ENCODE data around the gene CYB5R3.

The CYB5R3 gene

DNA sequence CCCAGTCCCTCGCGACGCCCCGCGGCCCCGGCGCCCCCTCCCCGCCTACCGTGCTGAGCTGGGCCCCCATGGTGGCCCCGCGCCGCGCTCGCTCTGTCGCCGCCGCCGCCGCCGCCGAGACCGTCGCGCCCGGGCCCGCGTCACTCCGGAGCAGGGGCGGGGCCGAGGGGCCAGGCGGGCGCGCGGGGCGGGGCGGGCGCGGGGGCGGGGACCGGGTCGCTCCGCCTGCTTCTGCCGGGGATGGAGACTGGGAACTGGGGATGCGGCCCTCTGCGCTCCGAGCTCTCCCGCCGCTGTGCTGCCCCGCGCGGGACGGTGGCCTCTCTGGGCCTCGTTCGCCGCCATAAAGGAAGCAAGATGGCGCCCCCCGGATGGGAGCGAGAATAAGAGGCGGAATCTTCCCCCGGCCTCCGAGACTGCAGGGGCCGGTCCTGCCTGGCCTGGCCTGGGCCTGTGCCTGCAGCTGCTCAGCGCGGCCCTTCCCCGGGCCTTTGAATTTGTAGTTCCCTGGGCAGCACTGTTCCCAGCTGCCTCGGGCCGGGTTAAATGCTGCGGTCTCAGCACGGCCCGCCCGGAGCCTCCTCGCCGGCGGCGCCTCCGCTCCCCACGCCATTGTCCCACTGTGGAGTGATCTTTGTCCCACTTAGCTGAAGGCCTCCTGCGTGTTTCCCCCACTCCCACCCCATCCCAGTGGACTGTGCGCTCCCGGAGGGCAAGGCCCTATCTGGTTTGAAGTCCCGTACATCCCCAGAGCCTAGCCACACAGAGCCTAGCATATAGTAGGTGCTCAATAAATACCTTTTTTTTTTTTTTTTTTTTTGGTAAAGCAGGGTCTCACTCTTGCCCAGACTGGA lies at the start of gene CYB5R3:
TSS of gene CYB5R3 (minus strand) at position 147 of the 854 bp plus-strand sequence. CDS start at position 70, 77 bp downstream.
- DNase-seq (ENCODE audit: low spot score) = peak; percentile 93

DNA sequence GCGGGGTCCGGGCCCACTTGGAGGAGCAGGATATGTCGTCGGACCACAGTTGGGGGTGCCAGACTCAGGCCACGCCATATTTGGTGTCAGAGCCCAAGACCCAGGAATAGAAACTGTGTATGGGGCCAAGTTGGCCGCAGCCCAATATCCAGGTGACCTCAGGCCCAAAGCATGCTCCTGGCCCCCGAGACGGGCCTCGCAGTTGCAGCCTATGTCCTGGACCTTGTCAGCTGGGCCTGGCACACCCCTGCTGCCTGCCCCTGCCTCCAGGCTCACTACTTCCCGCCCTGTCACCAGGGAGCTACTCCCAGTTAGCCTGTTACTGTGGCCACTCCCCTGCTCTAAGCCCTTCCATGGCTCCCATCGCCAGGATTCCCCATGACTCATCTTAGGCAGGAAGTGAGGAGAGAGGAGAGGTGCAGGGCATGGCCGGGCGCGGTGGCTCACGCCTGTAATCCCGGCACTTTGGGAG lies 48.4 kb upstream of the CYB5R3 start:
- no peak for DNase-seq (ENCODE audit: low spot score)

DNA sequence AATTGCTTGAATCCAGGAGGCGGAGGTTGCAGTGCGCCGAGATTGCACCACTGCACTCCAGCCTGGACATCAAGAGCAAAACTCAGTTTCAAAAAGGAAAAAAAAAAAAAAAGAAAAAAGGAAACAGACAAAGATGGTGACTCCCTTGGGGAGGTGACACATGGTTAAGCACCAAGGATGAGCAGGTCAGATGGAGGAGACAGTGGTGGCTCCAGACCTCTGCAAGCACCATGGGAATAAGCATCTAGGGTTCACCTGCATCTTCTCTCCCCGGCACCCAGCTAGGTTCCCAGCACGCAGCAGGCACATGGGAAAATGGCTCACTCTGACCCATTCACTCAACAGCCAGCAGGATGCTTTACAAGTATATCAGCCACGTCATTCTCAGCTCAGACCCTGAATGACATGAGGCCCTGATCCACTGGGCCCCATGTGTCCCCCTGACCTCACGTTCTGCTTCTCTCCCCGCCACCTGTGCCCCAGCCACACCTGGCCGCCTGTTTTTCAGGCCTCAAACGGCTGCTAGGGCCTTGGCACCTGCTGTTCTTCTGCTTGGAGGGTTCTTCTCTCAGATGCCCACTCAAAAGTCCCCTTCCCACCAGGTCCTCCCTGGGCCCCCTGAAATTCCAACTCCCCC lies 47.3 kb upstream of the CYB5R3 start:
- peak; percentile 52 for DNase-seq (ENCODE audit: low spot score)

DNA sequence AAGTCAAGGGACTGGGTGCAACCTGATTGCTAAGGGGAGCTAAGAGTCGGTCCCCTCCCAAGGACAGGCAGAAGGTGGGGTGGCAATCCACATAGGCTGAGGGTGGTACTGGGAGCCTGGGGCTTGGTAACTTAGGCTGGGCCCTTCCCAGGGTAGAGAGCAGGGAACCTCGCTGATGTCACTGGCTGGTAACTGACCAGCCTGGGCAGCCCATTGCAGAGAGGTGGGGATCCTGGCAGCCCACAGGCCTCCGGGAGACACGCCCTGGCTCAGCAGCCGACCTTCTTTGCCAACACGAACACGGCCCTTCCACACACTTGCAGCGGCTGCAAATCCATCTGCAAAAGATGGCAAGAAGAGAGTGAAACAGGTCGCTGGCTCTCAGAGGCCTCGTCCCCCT lies 46.1 kb upstream of the CYB5R3 start:
- DNase-seq (ENCODE audit: low spot score) = no peak

DNA sequence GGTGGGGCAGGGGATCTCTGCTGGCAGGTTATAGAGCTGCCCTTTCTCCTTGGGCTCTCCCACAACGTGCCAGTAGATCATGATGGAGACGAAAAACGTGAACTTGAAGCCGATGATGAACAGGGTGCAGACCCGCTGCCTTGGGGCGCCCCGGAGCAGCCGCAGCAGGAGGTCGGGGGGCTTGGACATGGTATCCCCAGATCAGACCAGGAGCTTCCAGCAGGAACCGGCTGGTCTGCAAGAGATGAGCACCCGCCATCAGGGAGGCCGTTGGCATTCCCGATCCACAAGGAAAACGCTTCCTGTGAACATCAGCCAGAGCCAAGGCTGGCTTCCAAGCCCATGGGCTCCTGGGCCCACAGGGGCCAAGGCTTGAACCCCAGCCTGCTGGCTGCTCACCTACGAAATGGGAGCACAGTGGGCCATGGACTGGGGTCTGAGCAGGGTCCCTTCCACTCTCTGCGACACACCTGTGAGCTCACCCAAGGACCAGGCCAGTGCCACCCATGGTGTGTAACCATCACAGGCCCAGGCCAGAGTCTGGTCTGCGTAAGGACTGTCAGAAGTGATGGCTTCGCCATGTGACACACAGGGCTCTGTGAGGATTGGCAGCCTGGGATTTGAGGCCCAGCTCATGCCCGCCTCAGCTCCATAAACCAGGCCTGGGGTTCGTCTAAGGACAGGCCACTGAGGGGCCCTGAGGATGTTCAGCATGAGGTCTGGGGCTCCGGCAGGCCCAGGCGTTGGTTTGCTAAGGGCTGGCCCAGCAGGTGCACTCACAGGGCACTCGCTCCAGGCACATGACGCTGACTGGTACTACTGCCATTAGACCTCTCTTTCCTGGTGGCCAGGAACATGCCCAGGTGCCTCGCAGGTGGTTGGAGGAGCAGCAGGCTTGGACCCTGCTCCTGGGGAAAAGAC lies 44.8 kb upstream of the CYB5R3 start:
- no peak for DNase-seq (ENCODE audit: low spot score)

DNA sequence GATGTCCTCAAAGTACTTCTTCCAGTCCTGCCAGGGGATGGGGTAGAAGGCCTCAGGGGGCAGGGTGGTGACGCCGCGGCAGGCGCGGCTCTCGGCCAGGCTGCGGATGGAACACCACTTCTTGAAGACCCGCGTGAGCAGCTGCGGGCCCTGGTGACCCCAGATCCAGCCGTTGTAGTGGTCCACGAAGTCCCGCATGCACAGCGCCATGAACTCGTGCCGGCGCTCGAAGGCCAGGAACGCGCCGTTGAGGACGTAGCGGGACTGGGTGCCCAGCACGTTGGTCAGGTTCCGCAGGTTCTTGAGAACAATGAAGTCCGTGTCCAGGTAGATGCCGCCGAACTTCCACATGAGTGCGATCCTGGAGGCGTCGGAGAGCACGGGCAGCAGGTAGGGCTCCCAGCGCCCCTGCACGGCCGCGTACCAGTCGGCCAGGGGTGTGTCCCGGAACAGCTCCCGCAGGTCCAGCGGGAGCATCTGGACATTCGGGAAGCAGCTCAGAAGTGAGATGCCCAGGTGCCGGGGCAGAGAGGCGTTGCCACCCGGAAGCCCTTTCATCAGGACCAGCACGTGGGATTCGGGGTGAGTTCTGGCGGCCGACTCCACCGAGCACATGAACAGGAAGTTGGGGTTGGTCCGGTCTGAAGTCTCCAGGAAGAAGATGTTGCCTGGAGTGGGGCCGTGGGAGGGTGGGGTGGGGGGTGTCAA lies 44.0 kb upstream of the CYB5R3 start:
- no peak for DNase-seq (ENCODE audit: low spot score)

DNA sequence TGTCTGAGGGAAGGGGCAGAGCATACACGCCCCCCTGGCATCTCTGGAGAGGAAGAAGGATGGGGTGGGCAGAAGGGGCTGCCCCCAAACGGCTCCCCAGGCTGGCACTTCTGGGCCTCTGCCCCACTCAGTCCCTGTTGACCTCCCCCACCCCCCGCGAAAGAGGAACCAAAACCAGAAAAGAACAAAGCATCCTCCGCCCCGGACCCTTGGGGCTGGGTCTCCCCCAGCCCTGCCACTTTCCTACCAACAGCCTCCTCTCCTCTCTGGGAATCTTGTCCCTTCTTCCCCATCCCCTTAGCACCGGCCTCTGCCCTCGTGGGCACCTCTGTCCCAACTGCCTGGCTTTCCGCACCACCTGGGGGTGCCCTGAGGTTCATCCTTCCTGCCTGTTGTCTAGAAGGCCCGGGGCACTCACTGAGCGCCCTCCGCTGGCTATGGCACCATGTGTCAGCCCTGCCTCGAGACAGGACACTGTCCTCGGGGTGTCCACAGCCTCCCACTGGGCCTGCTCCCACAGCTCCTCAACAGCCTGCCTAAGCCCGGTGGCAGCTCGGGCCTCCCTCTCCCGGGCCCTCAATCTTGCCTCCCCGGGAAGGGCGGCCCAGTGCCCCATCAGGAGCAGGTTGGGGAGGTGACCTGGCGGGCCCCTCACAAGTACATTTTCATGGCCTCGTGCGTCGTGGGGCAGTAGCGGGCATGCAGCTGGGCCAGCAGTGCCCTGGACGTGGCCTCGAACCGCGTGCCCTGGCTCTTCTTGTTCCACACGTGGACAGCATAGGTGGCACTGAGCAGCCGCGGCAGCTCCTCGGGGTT lies 43.3 kb upstream of the CYB5R3 start:
- peak; percentile 53 for DNase-seq (ENCODE audit: low spot score)

DNA sequence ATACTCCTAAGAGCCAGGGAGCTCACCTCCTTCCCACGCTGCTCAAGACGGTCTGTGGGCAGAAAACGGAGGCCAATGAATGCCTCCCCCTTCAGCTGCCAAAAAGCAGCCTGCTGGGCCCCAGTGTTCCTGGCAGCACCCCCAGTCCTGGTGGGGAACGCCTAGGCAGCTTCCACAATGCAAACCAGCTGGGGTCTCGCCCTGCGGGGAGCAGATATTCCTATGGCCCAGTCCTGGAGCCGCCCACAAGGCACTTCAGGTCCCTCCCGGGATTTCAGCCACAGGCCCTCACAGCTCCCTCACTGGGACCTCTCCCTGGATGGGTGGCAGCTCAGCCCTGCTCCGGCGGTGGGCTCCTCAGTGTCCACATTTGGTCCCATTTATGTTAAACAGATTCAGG lies 42.2 kb upstream of the CYB5R3 start:
- DNase-seq (ENCODE audit: low spot score) = no peak

DNA sequence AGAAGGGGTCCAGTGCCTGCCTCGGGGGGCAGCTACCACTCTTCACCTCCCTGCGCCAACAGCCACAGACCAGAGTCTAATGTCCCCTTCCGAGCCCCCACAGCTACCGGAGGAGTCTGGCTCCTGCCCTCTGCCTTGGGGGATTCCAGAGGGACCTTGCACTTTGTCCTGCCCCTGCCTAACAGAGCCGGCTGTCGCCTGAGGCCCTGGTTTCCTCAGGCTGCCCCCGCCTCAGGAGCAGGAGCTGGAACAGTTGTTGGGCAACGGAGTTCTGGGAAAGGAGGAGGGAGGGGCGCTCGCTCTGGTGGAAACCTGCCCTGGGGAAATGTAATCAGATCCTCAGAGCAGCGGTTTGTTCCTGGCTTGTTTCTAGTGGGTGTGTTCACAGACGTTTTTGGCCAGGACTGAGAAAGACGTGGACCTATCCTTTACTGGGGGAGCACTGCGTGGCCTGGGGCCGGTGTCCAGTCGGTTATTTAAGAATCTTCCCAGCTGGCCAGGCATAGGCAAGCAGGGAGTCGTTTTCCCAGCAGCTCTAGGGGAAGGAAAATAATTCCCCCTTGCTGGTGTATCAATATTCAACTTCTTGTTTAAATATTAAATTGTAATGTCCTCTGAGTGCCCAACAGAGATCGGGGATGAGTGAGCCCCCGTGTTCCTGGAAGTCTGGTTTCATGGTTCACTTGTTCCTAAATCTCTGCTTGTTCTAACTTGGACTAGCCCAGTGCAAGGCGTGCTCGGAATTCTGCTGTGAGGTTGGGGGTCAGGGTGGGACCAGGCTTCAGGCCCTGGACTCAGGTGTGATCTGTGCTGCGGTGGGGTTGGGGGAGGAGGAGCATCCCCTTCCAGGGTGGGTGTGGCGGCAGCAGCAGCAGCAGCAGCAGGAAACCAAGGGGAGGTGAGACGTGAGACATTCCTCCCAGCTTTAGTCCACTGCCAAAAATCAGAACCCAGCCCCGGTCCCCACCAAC lies 39.3 kb upstream of the CYB5R3 start:
- no peak for DNase-seq (ENCODE audit: low spot score)

DNA sequence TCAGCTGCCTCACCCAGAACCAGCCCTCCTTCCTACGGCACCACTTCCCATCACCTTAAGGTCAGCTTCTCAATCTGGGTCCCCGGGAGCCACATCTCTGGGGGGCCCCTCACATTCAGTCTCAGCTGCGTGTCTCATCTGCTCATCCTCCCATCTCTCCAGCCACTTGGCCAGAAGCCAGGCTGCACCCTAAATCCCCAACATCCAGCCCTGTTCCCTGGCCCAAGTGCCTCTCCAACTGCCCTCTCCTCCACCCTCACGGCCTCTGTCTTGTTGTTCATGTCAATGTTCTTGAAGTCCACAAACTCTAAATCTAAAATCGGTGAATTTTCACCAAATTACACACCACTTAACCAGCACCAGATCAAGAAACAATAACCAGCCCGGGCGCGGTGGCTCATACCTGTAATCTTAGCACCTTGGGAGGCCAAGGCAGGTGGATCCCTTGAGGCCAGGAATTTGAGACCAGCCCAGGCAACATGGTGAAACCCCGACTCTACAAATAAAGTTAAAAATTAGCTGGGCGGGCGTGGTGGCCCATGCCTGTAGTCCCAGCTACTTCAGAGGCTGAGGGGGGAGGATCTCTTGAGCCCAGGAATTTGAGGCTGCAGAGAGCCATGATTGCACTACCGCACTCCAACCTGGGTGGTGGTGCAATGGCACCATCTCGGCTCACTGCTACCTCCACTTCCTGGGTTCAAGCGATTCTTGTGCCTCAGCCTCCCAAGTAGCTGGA lies 37.7 kb upstream of the CYB5R3 start:
- DNase-seq (ENCODE audit: low spot score) = no peak

DNA sequence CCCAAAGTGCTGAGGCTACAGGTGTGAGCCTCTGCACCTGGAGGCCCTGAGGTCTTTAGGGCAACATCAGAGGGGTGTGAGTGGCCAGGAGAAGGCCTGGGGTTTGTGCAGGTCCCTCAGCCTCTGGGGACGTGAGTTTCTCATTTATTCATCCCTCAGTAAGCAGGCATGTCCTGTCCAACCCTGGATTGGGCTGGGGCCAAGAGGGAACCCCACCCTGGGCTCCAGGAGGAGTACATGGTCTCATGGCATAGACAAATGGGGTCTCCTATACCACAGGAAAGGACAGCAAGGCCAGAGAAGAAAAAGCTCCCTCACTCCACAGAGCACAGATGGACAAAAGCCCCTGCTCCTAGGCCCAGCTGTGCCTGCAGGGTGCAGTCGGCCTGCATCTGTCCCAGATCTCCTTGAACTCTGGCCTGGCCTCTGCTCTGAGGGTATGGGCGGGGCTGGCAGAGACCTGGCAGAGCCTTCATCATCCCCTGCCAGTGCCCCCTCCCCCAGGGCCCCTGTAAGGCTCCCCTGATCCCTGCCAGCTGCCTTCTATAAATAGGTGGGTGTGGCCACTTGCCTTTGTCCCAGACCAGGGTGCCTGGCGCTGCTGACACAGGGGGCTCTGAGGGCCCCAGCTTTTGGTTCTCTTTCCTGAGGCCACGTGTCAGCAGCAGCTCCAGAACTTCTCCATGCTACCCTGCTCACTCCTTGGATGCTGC lies 36.9 kb upstream of the CYB5R3 start:
- DNase-seq (ENCODE audit: low spot score) = no peak

DNA sequence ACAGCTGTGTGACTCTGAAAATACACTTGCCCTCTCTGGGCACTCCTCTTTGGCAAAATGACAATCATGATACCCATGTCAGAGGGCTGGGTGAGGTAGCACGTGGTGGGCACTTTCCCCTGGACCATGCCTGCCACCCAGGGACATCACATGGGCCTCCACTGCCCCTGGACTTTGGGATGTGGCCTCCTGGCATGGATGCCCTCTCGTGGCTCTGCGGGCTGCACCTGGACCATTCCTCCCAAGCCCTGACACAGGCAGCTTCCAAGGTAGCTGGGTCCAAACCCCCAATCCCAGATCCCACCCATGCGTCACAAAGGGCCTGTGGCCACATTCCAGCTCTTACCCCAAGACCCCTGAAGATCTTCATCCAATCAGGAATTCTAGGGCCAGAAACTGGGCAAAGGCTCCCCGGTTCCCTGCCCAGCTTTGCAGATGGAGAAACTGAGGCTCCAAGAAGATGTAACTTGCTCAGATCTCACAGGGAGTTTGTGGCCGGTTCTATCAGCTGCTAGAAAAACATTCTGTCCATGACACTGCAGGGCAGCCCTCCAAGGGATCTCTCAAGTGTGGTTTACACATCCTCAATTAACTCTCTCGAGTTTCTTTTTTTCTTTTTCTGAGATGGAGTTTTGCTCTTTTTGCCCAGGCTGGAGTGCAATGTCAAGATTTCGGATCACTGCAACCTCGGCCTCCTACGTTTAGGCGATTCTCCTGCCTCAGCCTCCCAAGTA lies 35.4 kb upstream of the CYB5R3 start:
- no peak for DNase-seq (ENCODE audit: low spot score)

DNA sequence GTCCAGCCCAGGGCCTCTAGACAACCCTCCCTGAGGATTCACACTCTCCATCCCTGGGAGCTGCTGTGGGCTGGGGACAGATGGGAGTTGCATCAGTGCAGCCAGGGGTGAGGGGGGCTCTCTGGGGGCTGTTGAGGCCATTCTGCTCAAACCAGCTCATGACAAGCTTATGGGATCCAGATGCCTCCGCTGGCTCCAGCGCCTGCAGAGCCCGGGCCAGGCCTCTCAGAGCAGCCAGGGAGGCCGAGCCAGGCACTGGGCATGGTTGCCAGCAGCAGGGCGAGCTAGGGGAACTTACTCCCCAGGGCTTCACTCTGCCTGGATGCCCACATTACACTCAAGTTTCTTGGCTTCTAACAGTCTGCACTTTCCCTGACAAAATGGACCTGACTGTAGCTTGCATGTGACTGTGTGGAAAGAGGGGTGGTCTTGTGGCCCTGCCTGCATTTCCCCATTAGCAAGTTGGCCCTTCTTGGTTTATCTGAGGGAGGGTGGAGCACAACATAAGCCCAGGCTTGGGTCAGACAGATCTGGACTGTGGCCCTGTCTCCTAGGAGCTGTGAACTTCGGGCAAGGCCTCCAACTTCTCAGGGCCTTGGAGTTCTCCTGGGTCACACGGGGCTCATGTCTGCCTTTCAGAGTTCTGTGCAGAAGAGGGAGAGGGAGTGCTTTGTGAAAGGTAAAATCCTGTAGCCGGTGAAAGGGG lies 34.5 kb upstream of the CYB5R3 start:
- DNase-seq (ENCODE audit: low spot score) = no peak

DNA sequence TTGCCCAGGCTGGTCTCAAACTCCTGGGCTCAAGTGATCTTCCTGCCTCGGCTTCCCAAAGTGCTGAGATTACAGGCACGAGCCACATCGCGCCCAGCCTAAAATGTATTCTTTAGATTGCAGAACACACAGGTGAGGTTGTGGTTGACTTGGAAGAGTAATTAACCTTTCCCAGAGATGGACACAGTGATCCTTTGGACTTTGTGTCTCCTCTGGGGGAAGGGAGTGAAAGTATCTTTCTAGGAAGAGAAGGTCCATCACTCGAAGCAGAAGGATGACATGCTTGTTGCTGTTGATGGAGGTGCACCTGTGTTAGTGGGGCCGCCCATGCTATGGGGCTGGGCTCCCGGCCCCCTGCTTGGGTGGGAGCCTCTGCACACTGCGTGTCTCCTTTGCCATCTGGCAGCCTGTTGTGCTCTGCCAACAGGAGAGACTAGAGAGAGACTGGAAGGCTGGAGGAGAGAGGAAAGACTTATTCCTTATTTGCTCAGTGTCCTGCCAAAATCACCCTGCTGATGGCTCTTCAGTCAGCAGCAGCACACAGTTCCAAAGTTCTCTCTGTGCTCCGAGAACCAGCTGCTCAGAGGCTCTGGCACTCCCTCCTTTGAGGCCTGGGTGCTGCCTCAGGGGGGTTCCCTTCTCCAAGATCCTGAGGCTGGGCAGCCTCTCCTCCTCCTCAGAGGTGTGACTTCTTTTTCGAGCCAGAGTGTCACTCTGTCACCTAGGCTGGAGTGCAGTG lies 33.1 kb upstream of the CYB5R3 start:
- no peak for DNase-seq (ENCODE audit: low spot score)

DNA sequence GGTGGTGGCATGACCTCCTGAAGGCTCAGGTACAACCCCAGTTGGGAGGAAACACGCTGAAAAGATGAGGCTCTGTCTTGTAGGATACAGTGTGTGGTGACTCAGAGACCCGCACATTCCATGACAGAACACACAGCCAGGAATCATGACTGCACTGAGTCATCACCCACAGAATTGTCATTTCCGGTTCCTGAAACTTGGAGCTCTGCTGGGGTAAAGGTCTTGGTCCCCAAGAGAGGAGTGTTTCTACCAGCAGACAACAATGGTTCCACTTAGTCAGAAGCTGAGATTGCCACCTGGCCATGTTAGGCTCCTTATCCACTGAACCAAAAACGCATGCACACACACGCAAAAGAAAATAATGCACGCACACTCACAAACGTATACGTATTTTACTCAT lies 31.5 kb upstream of the CYB5R3 start:
- no peak for DNase-seq (ENCODE audit: low spot score)

DNA sequence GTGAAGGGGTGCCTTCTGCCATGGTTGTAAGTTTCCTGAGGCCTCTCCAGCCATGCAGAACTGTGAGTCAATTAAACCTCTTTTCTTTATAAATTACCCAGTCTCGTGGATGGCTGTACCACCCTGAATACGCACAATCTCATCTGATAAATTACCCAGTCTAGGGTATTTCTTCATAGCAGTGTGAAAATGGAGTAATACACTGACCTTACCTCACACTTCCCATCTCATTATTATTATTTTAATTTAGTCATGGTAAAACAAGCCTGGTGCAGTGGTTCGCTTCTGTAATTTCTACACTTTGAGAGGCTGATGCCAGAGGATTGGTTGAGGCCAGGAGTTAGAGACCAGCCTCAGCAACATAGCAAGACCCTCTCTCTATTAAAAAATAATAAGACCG lies 30.5 kb upstream of the CYB5R3 start:
- DNase-seq (ENCODE audit: low spot score) = no peak

Measured in germinal center (tissue), 1 donor.